Adipocyte (in vitro differentiated cells): ENCODE measurements around the gene MUC5AC.

Experiments used
- DNase-seq: peaks from one replicate; pipeline ENCODE4 v3.0.0-alpha.2; 2015; ENCODE audit warnings: low read depth
- H3K27me3 ChIP-seq: replicated peaks from 2 replicates; pipeline ENCODE4 v1.7.0; 2013; ENCODE audit warnings: mild to moderate bottlenecking, low read length, moderate library complexity; ENCODE audit not compliant: control insufficient read depth, insufficient read depth
- H3K36me3 ChIP-seq: 2 replicates; pipeline ENCODE4 v1.7.0; 2013; ENCODE audit warnings: low read length, mild to moderate bottlenecking, moderate library complexity; ENCODE audit not compliant: control insufficient read depth, insufficient read depth, severe bottlenecking
- H3K4me1 ChIP-seq: 2 replicates; pipeline ENCODE4 v1.7.0; 2013; ENCODE audit warnings: mild to moderate bottlenecking, low read length, moderate library complexity; ENCODE audit not compliant: control insufficient read depth, insufficient read depth
- H3K4me3 ChIP-seq: 2 replicates; pipeline ENCODE4 v1.7.0; 2013; ENCODE audit warnings: mild to moderate bottlenecking, low read length, moderate library complexity
- H3K9ac ChIP-seq: 2 replicates; pipeline ENCODE4 v1.7.0; 2013; ENCODE audit warnings: mild to moderate bottlenecking, low read length, moderate library complexity
- H3K9me3 ChIP-seq: 2 replicates; pipeline ENCODE4 v1.7.0; 2013; ENCODE audit warnings: mild to moderate bottlenecking, low read length, moderate library complexity; ENCODE audit not compliant: control insufficient read depth

MUC5AC gene

GRCh38 chr11:1218256-1218787 lies 60.6 kb downstream of the MUC5AC start:
- no peaks in the 10 kb centered on the region for H3K36me3 ChIP-seq
- DNase-seq = no peak
- no peaks in the 10 kb centered on the region for H3K4me1 ChIP-seq
- H3K9me3 ChIP-seq = peaks cover 38% of the 10 kb centered on the region
- H3K4me3 ChIP-seq = no peak overlapping the region
- no peak overlapping the region for H3K9ac ChIP-seq
- H3K27me3 ChIP-seq = peaks cover 15% of the 10 kb centered on the region

- Histone ChIP-seq H3K27me3 (peaks cover 15% of the 10 kb centered on the region), H3K4me1 (no peaks in the 10 kb centered on the region), H3K9ac (no peak overlapping the region), H3K4me3 (no peak overlapping the region), H3K36me3 (no peaks in the 10 kb centered on the region), H3K9me3 (peaks cover 32% of the 10 kb centered on the region)
- no peak for DNase-seq
These were observed 61.2 kb downstream of the MUC5AC start for GRCh38 chr11:1218788-1219445.

- Histone ChIP-seq H3K36me3 (no peaks in the 10 kb centered on the region), H3K9ac (no peak overlapping the region), H3K9me3 (peaks cover 27% of the 10 kb centered on the region), H3K4me1 (no peaks in the 10 kb centered on the region), H3K4me3 (no peak overlapping the region), H3K27me3 (peaks cover 13% of the 10 kb centered on the region)
- no peak for DNase-seq
These were observed 61.7 kb downstream of the MUC5AC start for GRCh38 chr11:1219446-1219833.

- Histone ChIP-seq H3K9ac (no peak overlapping the region), H3K9me3 (peaks cover 20% of the 10 kb centered on the region), H3K4me1 (no peaks in the 10 kb centered on the region), H3K4me3 (no peak overlapping the region), H3K27me3 (peaks cover 13% of the 10 kb centered on the region), H3K36me3 (no peaks in the 10 kb centered on the region)
- no peak for DNase-seq
These were observed 62.4 kb downstream of the MUC5AC start for GRCh38 chr11:1219834-1220815.

- H3K4me3 ChIP-seq = no peak overlapping the region
- H3K27me3 ChIP-seq = peaks cover 13% of the 10 kb centered on the region
- no peak for DNase-seq
- no peak overlapping the region for H3K9ac ChIP-seq
- peaks cover 10% of the 10 kb centered on the region for H3K9me3 ChIP-seq
- H3K4me1 ChIP-seq = no peaks in the 10 kb centered on the region
- H3K36me3 ChIP-seq = no peaks in the 10 kb centered on the region
These were observed 63.4 kb downstream of the MUC5AC start for GRCh38 chr11:1220941-1221721.

- H3K9ac ChIP-seq = no peak overlapping the region
- H3K36me3 ChIP-seq = no peaks in the 10 kb centered on the region
- no peaks in the 10 kb centered on the region for H3K4me1 ChIP-seq
- peaks cover 13% of the 10 kb centered on the region for H3K27me3 ChIP-seq
- DNase-seq = no peak
- H3K9me3 ChIP-seq = peaks cover 5% of the 10 kb centered on the region
- no peak overlapping the region for H3K4me3 ChIP-seq
These were observed 64.1 kb downstream of the MUC5AC start for GRCh38 chr11:1221848-1222311.

GRCh38 chr11:1222491-1223345 lies 65.0 kb downstream of the MUC5AC start, which contains the start of gene MUC5B:
TSS of gene MUC5B (plus strand) at chr11:1223066. CDS start at chr11:1223124, 58 bp downstream.
- H3K27me3 ChIP-seq = peaks cover 15% of the 10 kb centered on the region
- no peaks in the 10 kb centered on the region for H3K4me1 ChIP-seq
- H3K9ac ChIP-seq = no peak within 1 kb of the TSS
- no peaks in the 10 kb centered on the region for H3K36me3 ChIP-seq
- H3K9me3 ChIP-seq = no peaks in the 10 kb centered on the region
- no peak for DNase-seq
- H3K4me3 ChIP-seq = no peak within 1 kb of the TSS

- no peaks in the 10 kb centered on the region for H3K36me3 ChIP-seq
- no peak overlapping the region for H3K4me3 ChIP-seq
- DNase-seq = no peak
- no peak overlapping the region for H3K9ac ChIP-seq
- H3K27me3 ChIP-seq = peaks cover 17% of the 10 kb centered on the region
- no peaks in the 10 kb centered on the region for H3K9me3 ChIP-seq
- H3K4me1 ChIP-seq = no peaks in the 10 kb centered on the region
These were observed 65.8 kb downstream of the MUC5AC start for GRCh38 chr11:1223346-1224110.

GRCh38 chr11:1224111-1224490 lies 66.3 kb downstream of the MUC5AC start:
- Histone ChIP-seq H3K27me3 (peaks cover 17% of the 10 kb centered on the region), H3K9ac (no peak overlapping the region), H3K36me3 (no peaks in the 10 kb centered on the region), H3K9me3 (no peaks in the 10 kb centered on the region), H3K4me1 (no peaks in the 10 kb centered on the region), H3K4me3 (no peak overlapping the region)
- no peak for DNase-seq
